GM23338 (cell line): ENCODE measurements around the gene P2RY13. TPM values are rescaled to one million over a fixed set of nuclear protein-coding genes. Genes with fewer than 3 reads are reported as not detected.

Experiments used
- ATAC-seq: fragments of 200-7000 bp; cut with Tn5 transposase; 3 replicates; pipeline ENCODE4 v1.9.1; 2020
- DNase-seq: peaks from one replicate; pipeline ENCODE4 v3.0.0-alpha.2; 2015; ENCODE audit warnings: low spot score
- H2AFZ ChIP-seq: fragments of 200-600 bp; sonication (generic); 2 replicates; pipeline ENCODE4 v1.8.0; 2016; ENCODE audit warnings: antibody characterized with exemption, mild to moderate bottlenecking, moderate library complexity
- H3F3A ChIP-seq: fragments of 200-600 bp; sonication (generic); replicated peaks from 2 replicates; pipeline ENCODE4 v1.8.0; 2017; ENCODE audit warnings: antibody characterized with exemption, mixed run types, low read depth
- H3K27ac ChIP-seq: fragments of 200-600 bp; sonication (generic); 2 replicates; pipeline ENCODE4 v1.6.1; 2016; ENCODE audit warnings: low read depth
- H3K27me3 ChIP-seq: fragments of 200-600 bp; sonication (generic); 2 replicates; pipeline ENCODE4 v1.8.0; 2016; ENCODE audit warnings: mild to moderate bottlenecking, mixed run types, moderate library complexity; ENCODE audit not compliant: insufficient read depth
- H3K36me3 ChIP-seq: fragments of 200-600 bp; sonication (generic); 2 replicates; pipeline ENCODE4 v1.8.0; 2016; ENCODE audit warnings: mild to moderate bottlenecking; ENCODE audit not compliant: insufficient read depth
- H3K4me1 ChIP-seq: fragments of 200-600 bp; sonication (generic); 2 replicates; pipeline ENCODE4 v1.8.0; 2016; ENCODE audit warnings: mild to moderate bottlenecking, moderate library complexity; ENCODE audit not compliant: insufficient read depth
- H3K4me2 ChIP-seq: fragments of 200-600 bp; sonication (generic); 2 replicates; pipeline ENCODE4 v1.7.1; 2017; ENCODE audit warnings: mixed run types
- H3K4me3 ChIP-seq: fragments of 200-600 bp; sonication (generic); 2 replicates; pipeline ENCODE4 v1.6.1; 2016; ENCODE audit warnings: mixed run types
- H3K79me2 ChIP-seq: fragments of 200-600 bp; sonication (generic); replicated peaks from 2 replicates; pipeline ENCODE4 v1.8.0; 2017; ENCODE audit warnings: mild to moderate bottlenecking; ENCODE audit not compliant: insufficient read depth
- H3K9me2 ChIP-seq: fragments of 200-600 bp; sonication (generic); 2 replicates; pipeline ENCODE4 v1.8.0; 2017; ENCODE audit not compliant: insufficient read depth
- H4K20me1 ChIP-seq: fragments of 200-600 bp; sonication (generic); replicated peaks from 2 replicates; pipeline ENCODE4 v1.8.0; 2017; ENCODE audit warnings: mild to moderate bottlenecking; ENCODE audit not compliant: insufficient read depth
- H3K27ac Mint-ChIP-seq: 2 replicates; pipeline ENCODE4 v1.8.0; 2020; ENCODE audit warnings: inconsistent platforms, mild to moderate bottlenecking, moderate library complexity, mixed read lengths
- H3K27me3 Mint-ChIP-seq: 3 replicates; pipeline ENCODE4 v1.8.0; 2022; ENCODE audit warnings: low read depth, mild to moderate bottlenecking, moderate library complexity, mixed read lengths, inconsistent platforms; ENCODE audit not compliant: insufficient read depth, poor library complexity
- H3K36me3 Mint-ChIP-seq: 3 replicates; pipeline ENCODE4 v1.8.0; 2021; ENCODE audit warnings: low read depth, mild to moderate bottlenecking, inconsistent platforms, moderate library complexity, mixed read lengths
- H3K4me1 Mint-ChIP-seq: 3 replicates; pipeline ENCODE4 v1.8.0; 2020; ENCODE audit warnings: mild to moderate bottlenecking, inconsistent platforms, mixed read lengths
- H3K4me3 Mint-ChIP-seq: 3 replicates; pipeline ENCODE4 v1.8.0; 2021; ENCODE audit warnings: moderate library complexity, mild to moderate bottlenecking, inconsistent platforms, mixed read lengths
- H3K9me3 Mint-ChIP-seq: 3 replicates; pipeline ENCODE4 v1.8.0; 2020; ENCODE audit warnings: moderate library complexity, mild to moderate bottlenecking, inconsistent platforms, mixed read lengths
- CREB1 ChIP-seq: fragments of 250-450 bp; sonication (Bioruptor Pico); IDR thresholded peaks from 2 replicates; pipeline ENCODE4 v1.5.0; 2020; ENCODE audit warnings: low read depth, mild to moderate bottlenecking, moderate library complexity
- EZH2 ChIP-seq: fragments of 200-600 bp; sonication (generic); IDR thresholded peaks from one replicate; pipeline ENCODE4 v1.8.0; 2017; ENCODE audit warnings: antibody characterized with exemption, mild to moderate bottlenecking, low read depth; ENCODE audit not compliant: unreplicated experiment
- EZH2phosphoT487 ChIP-seq: fragments of 200-600 bp; sonication (generic); IDR thresholded peaks from one replicate; pipeline ENCODE4 v1.8.1; 2018; ENCODE audit warnings: antibody characterized with exemption; ENCODE audit not compliant: unreplicated experiment
- JUNB ChIP-seq: IDR thresholded peaks from one replicate; pipeline ENCODE4 v1.6.1; 2016; ENCODE audit warnings: antibody characterized with exemption; ENCODE audit not compliant: unreplicated experiment
- NANOG ChIP-seq: IDR thresholded peaks from 2 replicates; pipeline ENCODE4 v1.6.1; 2016; ENCODE audit warnings: antibody characterized with exemption, borderline replicate concordance
- POLR2AphosphoS5 ChIP-seq: IDR thresholded peaks from 2 replicates; pipeline ENCODE4 v1.6.1; 2016; ENCODE audit warnings: antibody characterized with exemption, low read depth
- STAT1 ChIP-seq: IDR thresholded peaks from one replicate; pipeline ENCODE4 v1.6.1; 2016; ENCODE audit warnings: antibody characterized with exemption; ENCODE audit not compliant: unreplicated experiment
- ZNF331 ChIP-seq: fragments of 250-450 bp; sonication (Bioruptor Pico); IDR thresholded peaks from 2 replicates; pipeline ENCODE4 v1.5.0; 2020; ENCODE audit warnings: low read depth, mild to moderate bottlenecking, moderate library complexity
- polyA plus RNA-seq: library from polyadenylated mRNA; unstranded; fragments of >200 nt; fragmentation: Nextera tagmentation; extraction: Ambion mirVana; gene quantifications from 2 replicates; pipeline ENCODE4 v1.2.1, GENCODE V29; 2016
- total RNA-seq: library from RNA; depleted of rRNA; stranded (reverse); fragments of >200 nt; shearing (Covaris generic); gene quantifications from 2 replicates; pipeline ENCODE4 v1.2.3, GENCODE V29; 2014
- TF ChIP-seq, protein P1 (sequence below), 2 experiments: fragments of 200-600 bp in 1 of 2; sonication (generic) in 1 of 2; conservative IDR thresholded peaks; 2 replicates each; pipeline versions ENCODE4 v1.5.1 to v1.6.1; 2016 to 2017; ENCODE audit warnings: antibody characterized with exemption in 2 of 2, low read depth in 2 of 2, mild to moderate bottlenecking in 2 of 2, moderate library complexity in 1 of 2
- TF ChIP-seq, protein P2 (sequence below): IDR thresholded peaks from 2 replicates; pipeline ENCODE4 v1.6.1; 2016; ENCODE audit warnings: antibody characterized with exemption

Gene P2RY13
- total and polyA plus RNA-seq, 2 experiments from 2014 or later = 0.68 TPM; not detected in 1

- Histone ChIP-seq H4K20me1 (no peaks in the 10 kb centered on the region), H3K36me3 (no peaks in the 10 kb centered on the region), H3K4me2 (no peak overlapping the region), H3K4me3 (no peak overlapping the region), H3F3A (no peaks in the 10 kb centered on the region), H3K9me2 (no peaks in the 10 kb centered on the region), H3K27ac (no peak overlapping the region), H2AFZ (no peak overlapping the region), H3K27me3 (no peaks in the 10 kb centered on the region), H3K4me1 (peaks cover 44% of the 10 kb centered on the region), H3K79me2 (no peaks in the 10 kb centered on the region)
- ATAC-seq (no peak), DNase-seq (no peak)
- no peak for TF ChIP-seq JUNB
- no peak for TF ChIP-seq CREB1
- TF ChIP-seq EZH2phosphoT487 = no peak
- peaks cover 57% of the 10 kb centered on the region for H3K4me1 Mint-ChIP-seq
- H3K27me3 Mint-ChIP-seq = no peaks in the 10 kb centered on the region
- H3K36me3 Mint-ChIP-seq = no peaks in the 10 kb centered on the region
- no peak overlapping the region for H3K27ac Mint-ChIP-seq
- no peaks in the 10 kb centered on the region for H3K9me3 Mint-ChIP-seq
- H3K4me3 Mint-ChIP-seq = no peak overlapping the region
Measured at GRCh38 chr3:151314137-151314536, 15.2 kb downstream of the P2RY13 start.

- H3K27ac ChIP-seq = peak overlapping the region; percentile 73; the same call in 1 of the 2 replicates
- Mint-ChIP-seq H3K9me3 (no peaks in the 10 kb centered on the region), H3K4me1 (peaks cover 55% of the 10 kb centered on the region), H3K27ac (no peak overlapping the region), H3K36me3 (no peaks in the 10 kb centered on the region), H3K27me3 (no peaks in the 10 kb centered on the region), H3K4me3 (no peak overlapping the region)
- no peaks in the 10 kb centered on the region for H4K20me1 ChIP-seq
- no peaks in the 10 kb centered on the region for H3F3A ChIP-seq
- no peak overlapping the region for H3K4me2 ChIP-seq
- DNase-seq = no peak
- TF ChIP-seq JUNB (no peak), EZH2phosphoT487 (no peak), NANOG (0 out of 2 replicates have a peak, but pooled peaks have one; percentile 13), POLR2AphosphoS5 (no peak), CREB1 (no peak), ZNF331 (CRISPR knock-in tag) (no peak), STAT1 (no peak)
- TF ChIP-seq, protein P1, sequence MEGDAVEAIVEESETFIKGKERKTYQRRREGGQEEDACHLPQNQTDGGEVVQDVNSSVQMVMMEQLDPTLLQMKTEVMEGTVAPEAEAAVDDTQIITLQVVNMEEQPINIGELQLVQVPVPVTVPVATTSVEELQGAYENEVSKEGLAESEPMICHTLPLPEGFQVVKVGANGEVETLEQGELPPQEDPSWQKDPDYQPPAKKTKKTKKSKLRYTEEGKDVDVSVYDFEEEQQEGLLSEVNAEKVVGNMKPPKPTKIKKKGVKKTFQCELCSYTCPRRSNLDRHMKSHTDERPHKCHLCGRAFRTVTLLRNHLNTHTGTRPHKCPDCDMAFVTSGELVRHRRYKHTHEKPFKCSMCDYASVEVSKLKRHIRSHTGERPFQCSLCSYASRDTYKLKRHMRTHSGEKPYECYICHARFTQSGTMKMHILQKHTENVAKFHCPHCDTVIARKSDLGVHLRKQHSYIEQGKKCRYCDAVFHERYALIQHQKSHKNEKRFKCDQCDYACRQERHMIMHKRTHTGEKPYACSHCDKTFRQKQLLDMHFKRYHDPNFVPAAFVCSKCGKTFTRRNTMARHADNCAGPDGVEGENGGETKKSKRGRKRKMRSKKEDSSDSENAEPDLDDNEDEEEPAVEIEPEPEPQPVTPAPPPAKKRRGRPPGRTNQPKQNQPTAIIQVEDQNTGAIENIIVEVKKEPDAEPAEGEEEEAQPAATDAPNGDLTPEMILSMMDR (conservative IDR thresholded peaks at IDR 0.05; ENCODE audit: low read depth in 2 of 2) = no peak
- peaks cover 39% of the 10 kb centered on the region for H3K4me1 ChIP-seq
- no peaks in the 10 kb centered on the region for H3K27me3 ChIP-seq
- H3K36me3 ChIP-seq = no peaks in the 10 kb centered on the region
- no peaks in the 10 kb centered on the region for H3K9me2 ChIP-seq
- H3K79me2 ChIP-seq = no peaks in the 10 kb centered on the region
- H3K4me3 ChIP-seq = no peak overlapping the region
- no peak overlapping the region for H2AFZ ChIP-seq
- ATAC-seq = peak; percentile 80
Measured at GRCh38 chr3:151312972-151313371, 16.4 kb downstream of the P2RY13 start.

GRCh38 chr3:151309566-151309965, 19.8 kb downstream of the P2RY13 start:
- Histone ChIP-seq H3K27me3 (no peaks in the 10 kb centered on the region), H2AFZ (no peak overlapping the region), H3K4me1 (peaks cover 24% of the 10 kb centered on the region), H3K27ac (no peak overlapping the region), H4K20me1 (no peaks in the 10 kb centered on the region), H3K79me2 (no peaks in the 10 kb centered on the region), H3K9me2 (no peaks in the 10 kb centered on the region), H3F3A (no peaks in the 10 kb centered on the region), H3K36me3 (no peaks in the 10 kb centered on the region), H3K4me2 (no peak overlapping the region), H3K4me3 (no peak overlapping the region)
- Mint-ChIP-seq H3K27me3 (no peaks in the 10 kb centered on the region), H3K27ac (no peak overlapping the region), H3K36me3 (no peaks in the 10 kb centered on the region), H3K4me3 (no peak overlapping the region), H3K4me1 (peaks cover 65% of the 10 kb centered on the region), H3K9me3 (no peaks in the 10 kb centered on the region)
- no peak for DNase-seq
- TF ChIP-seq CREB1 (no peak), EZH2 (no peak)
- TF ChIP-seq, protein P2, sequence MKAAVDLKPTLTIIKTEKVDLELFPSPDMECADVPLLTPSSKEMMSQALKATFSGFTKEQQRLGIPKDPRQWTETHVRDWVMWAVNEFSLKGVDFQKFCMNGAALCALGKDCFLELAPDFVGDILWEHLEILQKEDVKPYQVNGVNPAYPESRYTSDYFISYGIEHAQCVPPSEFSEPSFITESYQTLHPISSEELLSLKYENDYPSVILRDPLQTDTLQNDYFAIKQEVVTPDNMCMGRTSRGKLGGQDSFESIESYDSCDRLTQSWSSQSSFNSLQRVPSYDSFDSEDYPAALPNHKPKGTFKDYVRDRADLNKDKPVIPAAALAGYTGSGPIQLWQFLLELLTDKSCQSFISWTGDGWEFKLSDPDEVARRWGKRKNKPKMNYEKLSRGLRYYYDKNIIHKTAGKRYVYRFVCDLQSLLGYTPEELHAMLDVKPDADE = no peak
- ATAC-seq = no peak
